ENCODE measurements around the gene RPP38. TPM values are rescaled to one million over a fixed set of nuclear protein-coding genes. Genes with fewer than 3 reads are reported as not detected.

The RPP38 gene
- total and polyA plus RNA-seq, 2 experiments from 2014 or later = 8.0 to 22.1 TPM

GRCh38 chr10:15096661-15097010, 519 bp upstream of the RPP38 start:
- peaks cover 13% of the 10 kb centered on the region for H3K4me1 ChIP-seq (ENCODE audit: insufficient read depth)
- peak overlapping the region; percentile 100 for H2AFZ ChIP-seq
- no peaks in the 10 kb centered on the region for H3K9me3 ChIP-seq (ENCODE audit: low read depth)
- no peaks in the 10 kb centered on the region for H3K27me3 ChIP-seq (replicated peaks; ENCODE audit: insufficient read depth)
- peak overlapping the region; percentile 87 for H3K4me3 ChIP-seq
- H3K79me2 ChIP-seq (ENCODE audit: insufficient read depth) = peaks cover 41% of the 10 kb centered on the region
- 1 to 3% methylated on average over 11 of the region's 11 CpGs for WGBS, 2 experiments (ENCODE audit: low coverage in 1 of 2, low lambda C conversion rate in 2 of 2, missing lambda C conversion rate in 2 of 2)
- no peaks in the 10 kb centered on the region for H3K9me2 ChIP-seq (ENCODE audit: insufficient read depth)
- H3K36me3 ChIP-seq (ENCODE audit: low read depth) = no peaks in the 10 kb centered on the region
- peaks cover 5% of the 10 kb centered on the region; the same call in 1 of the 2 replicates for H3F3A ChIP-seq (ENCODE audit: insufficient read depth)
- H3K9ac ChIP-seq = peak overlapping the region; percentile 95
- no peaks in the 10 kb centered on the region for H4K20me1 ChIP-seq (ENCODE audit: insufficient read depth)
- DNase-seq = no peak
- H3K4me2 ChIP-seq (ENCODE audit: unreplicated experiment) = peak overlapping the region; percentile 94
- in situ Hi-C loops (cut with MboI) = no loop called here
- H3K27ac ChIP-seq = peak overlapping the region; percentile 94
- TF ChIP-seq EZH2 (IDR thresholded peaks at IDR 0.05; ENCODE audit: insufficient read depth, poor library complexity, severe bottlenecking) (no peak), EZH2phosphoT487 (IDR thresholded peaks at IDR 0.05; ENCODE audit: insufficient read depth, low read depth) (no peak)

DNA sequence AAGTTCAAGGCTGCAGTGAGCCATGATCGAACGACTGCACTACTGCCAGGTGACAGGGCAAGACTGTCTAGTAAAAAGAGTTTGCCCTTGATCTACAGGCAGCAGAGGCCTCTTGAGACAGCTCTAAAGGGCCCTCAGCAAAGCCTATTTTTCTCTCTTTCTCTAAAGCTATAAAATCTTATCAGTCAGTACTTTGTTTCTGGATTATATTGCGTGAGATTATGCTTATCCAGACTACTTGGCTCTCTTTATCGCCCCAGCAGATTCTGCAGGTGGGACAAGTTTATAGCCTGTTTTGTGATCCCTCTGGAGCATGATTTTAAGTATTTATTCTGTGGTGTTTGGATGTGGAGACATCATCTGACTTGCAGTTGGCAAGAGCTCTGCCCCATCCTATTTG, 2.7 kb downstream of the RPP38 start:
- WGBS, 2 experiments (ENCODE audit: low coverage in 1 of 2, low lambda C conversion rate in 2 of 2, missing lambda C conversion rate in 2 of 2) = 93 to 97% methylated on average over 4 of the region's 4 CpGs
- H3K4me2 ChIP-seq (ENCODE audit: unreplicated experiment) = no peak overlapping the region
- H3K36me3 ChIP-seq (ENCODE audit: low read depth) = peaks cover 24% of the 10 kb centered on the region
- peaks cover 13% of the 10 kb centered on the region for H3K4me1 ChIP-seq (ENCODE audit: insufficient read depth)
- H3K4me3 ChIP-seq = no peak overlapping the region
- no peak overlapping the region for H2AFZ ChIP-seq
- H4K20me1 ChIP-seq (ENCODE audit: insufficient read depth) = no peaks in the 10 kb centered on the region
- no peaks in the 10 kb centered on the region for H3K27me3 ChIP-seq (replicated peaks; ENCODE audit: insufficient read depth)
- no peaks in the 10 kb centered on the region for H3K9me3 ChIP-seq (ENCODE audit: low read depth)
- H3K27ac ChIP-seq = no peak overlapping the region
- H3K79me2 ChIP-seq (ENCODE audit: insufficient read depth) = peaks cover 66% of the 10 kb centered on the region
- TF ChIP-seq EZH2phosphoT487 (IDR thresholded peaks at IDR 0.05; ENCODE audit: insufficient read depth, low read depth) (no peak), EZH2 (IDR thresholded peaks at IDR 0.05; ENCODE audit: insufficient read depth, poor library complexity, severe bottlenecking) (no peak)
- in situ Hi-C loops (cut with MboI) = loop anchor here (25.0 kb wide), 1 partner anchor 588 kb away; no protein-coding TSS in a partner anchor
- H3K9me2 ChIP-seq (ENCODE audit: insufficient read depth) = no peaks in the 10 kb centered on the region
- no peak for DNase-seq
- no peak overlapping the region for H3K9ac ChIP-seq
- peaks cover 13% of the 10 kb centered on the region for H3F3A ChIP-seq (ENCODE audit: insufficient read depth)

GRCh38 chr10:15103513-15103912, 6.4 kb downstream of the RPP38 start:
- DNase-seq = no peak
- H3K27ac ChIP-seq = no peak overlapping the region
- no peak overlapping the region for H3K9ac ChIP-seq
- H3K36me3 ChIP-seq (ENCODE audit: low read depth) = peaks cover 40% of the 10 kb centered on the region
- no peak overlapping the region for H3K4me3 ChIP-seq
- H3K9me3 ChIP-seq (ENCODE audit: low read depth) = no peaks in the 10 kb centered on the region
- no peaks in the 10 kb centered on the region for H4K20me1 ChIP-seq (ENCODE audit: insufficient read depth)
- in situ Hi-C loops (cut with MboI) = loop anchor here (25.0 kb wide), 1 partner anchor 591 kb away; no protein-coding TSS in a partner anchor
- no peaks in the 10 kb centered on the region for H3K9me2 ChIP-seq (ENCODE audit: insufficient read depth)
- 91 to 94% methylated on average over 9 of the region's 9 CpGs for WGBS, 2 experiments (ENCODE audit: low coverage in 1 of 2, low lambda C conversion rate in 2 of 2, missing lambda C conversion rate in 2 of 2)
- H3K4me1 ChIP-seq (ENCODE audit: insufficient read depth) = peaks cover 9% of the 10 kb centered on the region
- H3F3A ChIP-seq (ENCODE audit: insufficient read depth) = peaks cover 22% of the 10 kb centered on the region
- no peaks in the 10 kb centered on the region for H3K27me3 ChIP-seq (replicated peaks; ENCODE audit: insufficient read depth)
- TF ChIP-seq EZH2 (IDR thresholded peaks at IDR 0.05; ENCODE audit: insufficient read depth, poor library complexity, severe bottlenecking) (no peak), EZH2phosphoT487 (IDR thresholded peaks at IDR 0.05; ENCODE audit: insufficient read depth, low read depth) (no peak)
- H3K4me2 ChIP-seq (ENCODE audit: unreplicated experiment) = no peak overlapping the region
- peaks cover 67% of the 10 kb centered on the region for H3K79me2 ChIP-seq (ENCODE audit: insufficient read depth)
- no peak overlapping the region for H2AFZ ChIP-seq

DNA sequence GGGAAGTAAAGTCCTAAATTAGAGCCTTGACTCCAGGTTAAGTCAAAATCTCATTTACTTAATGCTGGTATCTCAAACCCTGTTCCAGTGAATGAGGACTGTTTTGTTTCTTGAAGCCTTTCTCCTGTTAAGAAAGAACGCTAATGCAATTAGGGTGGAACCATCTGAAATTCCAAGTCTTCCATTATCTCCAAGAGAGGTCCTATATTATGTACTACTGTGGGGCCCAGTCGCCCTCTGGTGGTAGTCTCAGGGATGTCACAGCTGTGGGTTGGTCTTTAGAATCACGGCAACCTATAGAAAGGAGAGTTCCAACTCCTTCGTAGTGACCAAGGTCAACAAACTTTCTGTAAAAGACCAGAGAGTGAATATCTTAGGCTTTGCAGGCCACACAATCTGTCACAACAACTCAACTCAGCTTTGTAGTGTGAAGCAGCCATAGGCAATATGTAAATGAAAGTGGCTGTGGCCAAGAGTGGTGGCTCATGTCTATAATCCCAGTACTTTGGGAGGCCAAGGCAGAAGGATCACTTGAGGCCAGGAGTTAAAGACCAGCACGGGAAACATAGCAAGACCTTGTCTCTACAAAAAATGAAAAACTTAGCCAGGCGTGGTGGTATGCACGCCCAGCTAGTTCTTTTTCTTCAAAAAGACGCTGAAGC, 9.3 kb downstream of the RPP38 start:
- DNase-seq = peak; percentile 73

More for the DNA sequence above, 9.3 kb downstream of the RPP38 start:
- in situ Hi-C loops (cut with MboI) = loop anchor here (25.0 kb wide), 1 partner anchor 594 kb away; no protein-coding TSS in a partner anchor
- H4K20me1 ChIP-seq (ENCODE audit: insufficient read depth) = no peaks in the 10 kb centered on the region
- no peaks in the 10 kb centered on the region for H3K9me3 ChIP-seq (ENCODE audit: low read depth)
- WGBS, 2 experiments (ENCODE audit: low coverage in 1 of 2, low lambda C conversion rate in 2 of 2, missing lambda C conversion rate in 2 of 2) = 43 to 45% methylated on average over 8 of the region's 8 CpGs
- H3K4me2 ChIP-seq (ENCODE audit: unreplicated experiment) = no peak overlapping the region
- H3K4me3 ChIP-seq = no peak overlapping the region
- H3K79me2 ChIP-seq (ENCODE audit: insufficient read depth) = peaks cover 38% of the 10 kb centered on the region
- peak overlapping the region; percentile 45 for H2AFZ ChIP-seq
- peaks cover 32% of the 10 kb centered on the region for H3F3A ChIP-seq (ENCODE audit: insufficient read depth)
- H3K9ac ChIP-seq = no peak overlapping the region
- TF ChIP-seq EZH2phosphoT487 (IDR thresholded peaks at IDR 0.05; ENCODE audit: insufficient read depth, low read depth) (no peak), EZH2 (IDR thresholded peaks at IDR 0.05; ENCODE audit: insufficient read depth, poor library complexity, severe bottlenecking) (no peak)
- H3K27me3 ChIP-seq (replicated peaks; ENCODE audit: insufficient read depth) = no peaks in the 10 kb centered on the region
- no peak overlapping the region for H3K27ac ChIP-seq
- H3K9me2 ChIP-seq (ENCODE audit: insufficient read depth) = no peaks in the 10 kb centered on the region
- H3K36me3 ChIP-seq (ENCODE audit: low read depth) = peaks cover 47% of the 10 kb centered on the region
- H3K4me1 ChIP-seq (ENCODE audit: insufficient read depth) = no peaks in the 10 kb centered on the region
